ENCODE measurements around the gene CFAP97D2. TPM values are rescaled to one million over a fixed set of nuclear protein-coding genes. Genes with fewer than 3 reads are reported as not detected.
"Not testable (repeated sequence)": the region's sequence is repeated elsewhere in the genome, so short reads cannot be mapped to it uniquely, and the experiment has no call there.

The CFAP97D2 gene
- total RNA-seq, 2 experiments from 2014 or later = not detected

GRCh38 chr13:114237415-114238112 is 58.5 kb downstream of the CFAP97D2 start:
- ChIA-PET CTCF (interaction anchor here (0.7 to 1.9 kb wide), 6 partner anchors 9 to 513 kb away, joined by 3 to 5 read pairs (median 3); no protein-coding TSS in a partner anchor), POLR2A (no interaction called here)
- no peak overlapping the region for H3K4me3 Mint-ChIP-seq
- peaks cover 38% of the 10 kb centered on the region for H3K4me1 Mint-ChIP-seq
- peaks cover 36% of the 10 kb centered on the region for H3K36me3 Mint-ChIP-seq (ENCODE audit: low read depth)
- H3K27me3 Mint-ChIP-seq = no peaks in the 10 kb centered on the region
- DNase-seq = no peak
- no peaks in the 10 kb centered on the region for H3K9me3 Mint-ChIP-seq
- peak overlapping the region; percentile 0 for H3K27ac Mint-ChIP-seq

- H3K27me3 Mint-ChIP-seq = no peaks in the 10 kb centered on the region
- no peak overlapping the region for H3K27ac Mint-ChIP-seq
- DNase-seq = no peak
- H3K9me3 Mint-ChIP-seq = no peaks in the 10 kb centered on the region
- ChIA-PET CTCF (no interaction called here), POLR2A (interaction anchor here (0.6 kb wide), 1 partner anchor 227 kb away, joined by 4 read pairs; no protein-coding TSS in a partner anchor)
- H3K4me1 Mint-ChIP-seq = peaks cover 16% of the 10 kb centered on the region
- H3K36me3 Mint-ChIP-seq (ENCODE audit: low read depth) = peaks cover 62% of the 10 kb centered on the region
- no peak overlapping the region for H3K4me3 Mint-ChIP-seq
Observed at GRCh38 chr13:114241918-114242317, 62.9 kb downstream of the CFAP97D2 start.

- Mint-ChIP-seq H3K27me3 (no peaks in the 10 kb centered on the region), H3K4me1 (peaks cover 6% of the 10 kb centered on the region), H3K36me3 (ENCODE audit: low read depth) (peaks cover 63% of the 10 kb centered on the region), H3K9me3 (no peaks in the 10 kb centered on the region), H3K4me3 (no peak overlapping the region), H3K27ac (no peak overlapping the region)
- ChIA-PET POLR2A (interaction anchor here (0.7 kb wide), 1 partner anchor 274 kb away, joined by 3 read pairs; no protein-coding TSS in a partner anchor), CTCF (interaction anchor here (0.5 kb wide), 1 partner anchor 49 kb away, joined by 5 read pairs; no protein-coding TSS in a partner anchor)
- no peak for DNase-seq
Observed at GRCh38 chr13:114243971-114244370, 64.9 kb downstream of the CFAP97D2 start.

GRCh38 chr13:114244637-114245036 is 65.6 kb downstream of the CFAP97D2 start:
- CTCF ChIA-PET = interaction anchor here (0.5 to 1.0 kb wide), 2 partner anchors 48 to 401 kb away, joined by 3 to 5 read pairs; no protein-coding TSS in a partner anchor

GRCh38 chr13:114248011-114248410 is 69.0 kb downstream of the CFAP97D2 start:
- POLR2A ChIA-PET = no interaction called here
- Mint-ChIP-seq H3K27me3 (no peaks in the 10 kb centered on the region), H3K4me3 (no peak overlapping the region), H3K27ac (no peak overlapping the region), H3K4me1 (no peaks in the 10 kb centered on the region), H3K9me3 (no peaks in the 10 kb centered on the region), H3K36me3 (ENCODE audit: low read depth) (peaks cover 58% of the 10 kb centered on the region)
- DNase-seq = no peak
- CTCF ChIA-PET = no interaction called here

More at GRCh38 chr13:114244637-114245036, 65.6 kb downstream of the CFAP97D2 start:
- Mint-ChIP-seq H3K9me3 (no peaks in the 10 kb centered on the region), H3K36me3 (ENCODE audit: low read depth) (peaks cover 60% of the 10 kb centered on the region), H3K4me3 (no peak overlapping the region), H3K27me3 (no peaks in the 10 kb centered on the region), H3K27ac (no peak overlapping the region), H3K4me1 (peaks cover 5% of the 10 kb centered on the region)
- POLR2A ChIA-PET = no interaction called here
- DNase-seq = no peak

GRCh38 chr13:114249077-114249476 is 70.0 kb downstream of the CFAP97D2 start:
- POLR2A ChIA-PET = no interaction called here
- H3K36me3 Mint-ChIP-seq (ENCODE audit: low read depth) = peaks cover 58% of the 10 kb centered on the region

GRCh38 chr13:114251639-114252440 is 72.8 kb downstream of the CFAP97D2 start:
- POLR2A ChIA-PET, H3K4me1 Mint-ChIP-seq, DNase-seq, H3K9me3 Mint-ChIP-seq, H3K27me3 Mint-ChIP-seq, H3K4me3 Mint-ChIP-seq, CTCF ChIA-PET: not testable (repeated sequence)
- Mint-ChIP-seq H3K36me3 (ENCODE audit: low read depth) (peaks cover 58% of the 10 kb centered on the region), H3K27ac (peak overlapping the region; percentile 50)

More at GRCh38 chr13:114249077-114249476, 70.0 kb downstream of the CFAP97D2 start:
- Mint-ChIP-seq H3K27me3 (no peaks in the 10 kb centered on the region), H3K9me3 (no peaks in the 10 kb centered on the region), H3K27ac (no peak overlapping the region), H3K4me1 (peaks cover 3% of the 10 kb centered on the region), H3K4me3 (no peak overlapping the region)
- DNase-seq = no peak
- CTCF ChIA-PET = interaction anchor here (0.6 to 1.4 kb wide), 2 partner anchors 12 to 21 kb away, joined by 4 to 5 read pairs; no protein-coding TSS in a partner anchor

GRCh38 chr13:114256547-114256946 is 77.5 kb downstream of the CFAP97D2 start:
- ChIA-PET CTCF (no interaction called here), POLR2A (no interaction called here)
- Mint-ChIP-seq H3K27ac (no peak overlapping the region), H3K36me3 (ENCODE audit: low read depth) (peaks cover 68% of the 10 kb centered on the region), H3K27me3 (no peaks in the 10 kb centered on the region), H3K9me3 (no peaks in the 10 kb centered on the region), H3K4me3 (no peak overlapping the region), H3K4me1 (peaks cover 16% of the 10 kb centered on the region)
- no peak for DNase-seq

- H3K9me3 Mint-ChIP-seq = no peaks in the 10 kb centered on the region
- POLR2A ChIA-PET = no interaction called here
- H3K27me3 Mint-ChIP-seq = no peaks in the 10 kb centered on the region
- CTCF ChIA-PET = no interaction called here
- H3K27ac Mint-ChIP-seq = no peak overlapping the region
- H3K4me3 Mint-ChIP-seq = no peak overlapping the region
- peaks cover 19% of the 10 kb centered on the region for H3K4me1 Mint-ChIP-seq
- peaks cover 68% of the 10 kb centered on the region for H3K36me3 Mint-ChIP-seq (ENCODE audit: low read depth)
- no peak for DNase-seq
Observed at GRCh38 chr13:114257014-114257413, 78.0 kb downstream of the CFAP97D2 start.

- CTCF ChIA-PET = no interaction called here
- peaks cover 35% of the 10 kb centered on the region for H3K4me1 Mint-ChIP-seq
- POLR2A ChIA-PET = no interaction called here
Observed at GRCh38 chr13:114258589-114258988, 79.5 kb downstream of the CFAP97D2 start.

GRCh38 chr13:114259374-114259773 is 80.3 kb downstream of the CFAP97D2 start:
- Mint-ChIP-seq H3K27ac (no peak overlapping the region), H3K36me3 (ENCODE audit: low read depth) (peaks cover 69% of the 10 kb centered on the region), H3K27me3 (no peaks in the 10 kb centered on the region), H3K9me3 (no peaks in the 10 kb centered on the region), H3K4me3 (no peak overlapping the region), H3K4me1 (peaks cover 36% of the 10 kb centered on the region)
- CTCF ChIA-PET = interaction anchor here (1.1 kb wide), 1 partner anchor 20 kb away, joined by 3 read pairs; no protein-coding TSS in a partner anchor
- POLR2A ChIA-PET = no interaction called here
- DNase-seq = no peak

More at GRCh38 chr13:114258589-114258988, 79.5 kb downstream of the CFAP97D2 start:
- DNase-seq = no peak
- no peaks in the 10 kb centered on the region for H3K27me3 Mint-ChIP-seq
- H3K4me3 Mint-ChIP-seq = no peak overlapping the region
- no peaks in the 10 kb centered on the region for H3K9me3 Mint-ChIP-seq
- no peak overlapping the region for H3K27ac Mint-ChIP-seq
- H3K36me3 Mint-ChIP-seq (ENCODE audit: low read depth) = peaks cover 74% of the 10 kb centered on the region

GRCh38 chr13:114259974-114260373 is 80.9 kb downstream of the CFAP97D2 start:
- DNase-seq = no peak
- Mint-ChIP-seq H3K4me3 (no peak overlapping the region), H3K4me1 (peaks cover 38% of the 10 kb centered on the region), H3K36me3 (ENCODE audit: low read depth) (peaks cover 70% of the 10 kb centered on the region), H3K9me3 (no peaks in the 10 kb centered on the region), H3K27me3 (no peaks in the 10 kb centered on the region), H3K27ac (peak overlapping the region; percentile 57)
- ChIA-PET POLR2A (interaction anchor here (0.9 kb wide), 1 partner anchor 236 kb away, joined by 3 read pairs; no protein-coding TSS in a partner anchor), CTCF (interaction anchor here (1.1 kb wide), 1 partner anchor 20 kb away, joined by 3 read pairs; no protein-coding TSS in a partner anchor)

GRCh38 chr13:114260814-114261213 is 81.8 kb downstream of the CFAP97D2 start:
- Mint-ChIP-seq H3K4me1 (peaks cover 42% of the 10 kb centered on the region), H3K9me3 (no peaks in the 10 kb centered on the region), H3K27ac (peak overlapping the region; percentile 32), H3K36me3 (ENCODE audit: low read depth) (peaks cover 69% of the 10 kb centered on the region), H3K27me3 (no peaks in the 10 kb centered on the region), H3K4me3 (no peak overlapping the region)
- ChIA-PET POLR2A (no interaction called here), CTCF (no interaction called here)
- DNase-seq = no peak
